Measurements from ENCODE around the gene ERFL.

The ERFL gene

DNA sequence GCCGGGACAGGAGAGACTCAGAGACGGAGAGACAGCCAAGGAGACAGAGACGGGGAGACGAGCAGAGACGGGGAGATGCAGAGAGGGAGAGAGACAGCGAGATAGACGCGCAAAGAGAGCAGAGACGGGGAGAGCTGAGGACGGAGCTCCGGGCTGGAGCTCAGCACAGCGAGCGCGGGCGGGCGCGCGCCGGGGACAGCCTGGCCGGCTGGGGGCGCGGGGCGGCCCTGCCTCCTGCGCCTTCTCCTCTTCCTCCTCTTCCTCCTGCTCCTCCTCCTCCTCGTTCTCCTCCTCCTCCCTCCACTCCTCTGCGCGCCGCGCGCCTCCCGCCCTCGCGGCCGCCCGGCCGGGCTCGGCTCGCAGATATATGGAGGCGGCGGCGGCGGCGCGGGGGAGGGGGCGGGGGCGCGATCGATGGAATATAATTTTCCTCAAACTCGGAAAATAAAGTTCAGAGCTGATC is at the start of gene ERFL:
Gene ERFL (minus strand): TSS at position 229 of the 463 bp plus-strand sequence. CDS start 15,530 bp downstream, outside the sequence.
- no peak for DNase-seq

DNA sequence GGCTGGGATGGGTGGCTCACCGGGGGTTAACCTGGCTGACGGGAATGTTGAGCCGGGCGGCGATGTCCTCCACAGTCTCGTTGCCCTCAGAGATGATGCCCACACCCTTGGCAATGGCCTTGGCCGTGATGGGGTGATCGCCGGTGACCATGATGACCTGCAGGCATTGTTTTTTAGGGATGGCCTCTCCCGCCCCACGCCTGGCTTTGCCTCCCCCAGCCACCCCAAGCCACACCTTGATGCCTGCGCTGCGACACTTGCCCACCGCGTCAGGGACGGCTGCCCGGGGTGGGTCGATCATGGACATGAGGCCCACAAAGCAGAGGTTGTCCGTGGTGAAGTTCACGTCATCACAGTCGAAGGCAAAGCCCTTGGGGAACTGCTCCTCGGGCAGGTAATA is 49.7 kb upstream of the ERFL start:
- no peak for DNase-seq

DNA sequence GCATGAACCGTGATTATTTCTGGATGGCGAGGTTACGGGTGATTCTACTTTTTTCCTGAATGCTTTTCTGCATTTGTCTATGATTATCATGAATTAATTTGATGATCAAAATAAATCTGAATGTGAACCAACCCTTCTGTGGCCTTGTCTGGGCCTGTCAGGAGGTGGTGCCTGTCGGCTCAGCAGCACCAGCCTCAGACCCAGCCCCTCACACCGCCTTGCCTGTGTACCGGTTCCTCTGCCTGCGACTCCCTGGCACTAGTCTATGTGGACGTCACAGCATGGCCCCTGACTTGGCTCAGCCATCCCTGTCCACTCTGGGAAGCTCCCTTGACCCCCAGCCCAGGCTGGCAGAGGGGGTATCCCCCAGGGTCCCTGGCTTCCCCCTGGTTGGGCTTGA is 46.4 kb upstream of the ERFL start:
- DNase-seq = no peak

DNA sequence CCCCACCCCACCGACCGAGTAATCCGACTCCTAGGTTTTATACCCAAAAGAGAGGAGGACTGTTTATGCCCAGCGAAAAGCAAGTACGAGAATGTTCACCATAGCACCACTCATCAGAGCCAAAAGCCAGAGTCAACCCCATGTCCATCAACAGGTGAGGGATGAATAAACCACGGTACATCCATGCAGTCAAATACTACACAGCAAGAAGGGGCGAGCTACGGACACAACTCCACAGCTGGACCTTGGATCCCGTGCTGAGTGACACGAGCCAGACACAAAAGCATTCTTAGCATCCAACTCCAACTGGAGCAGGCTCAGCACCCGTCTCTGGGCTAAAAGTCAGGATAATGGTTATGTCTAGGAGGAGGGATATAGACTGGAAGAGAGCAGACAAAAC is 43.1 kb upstream of the ERFL start:
- DNase-seq = no peak

DNA sequence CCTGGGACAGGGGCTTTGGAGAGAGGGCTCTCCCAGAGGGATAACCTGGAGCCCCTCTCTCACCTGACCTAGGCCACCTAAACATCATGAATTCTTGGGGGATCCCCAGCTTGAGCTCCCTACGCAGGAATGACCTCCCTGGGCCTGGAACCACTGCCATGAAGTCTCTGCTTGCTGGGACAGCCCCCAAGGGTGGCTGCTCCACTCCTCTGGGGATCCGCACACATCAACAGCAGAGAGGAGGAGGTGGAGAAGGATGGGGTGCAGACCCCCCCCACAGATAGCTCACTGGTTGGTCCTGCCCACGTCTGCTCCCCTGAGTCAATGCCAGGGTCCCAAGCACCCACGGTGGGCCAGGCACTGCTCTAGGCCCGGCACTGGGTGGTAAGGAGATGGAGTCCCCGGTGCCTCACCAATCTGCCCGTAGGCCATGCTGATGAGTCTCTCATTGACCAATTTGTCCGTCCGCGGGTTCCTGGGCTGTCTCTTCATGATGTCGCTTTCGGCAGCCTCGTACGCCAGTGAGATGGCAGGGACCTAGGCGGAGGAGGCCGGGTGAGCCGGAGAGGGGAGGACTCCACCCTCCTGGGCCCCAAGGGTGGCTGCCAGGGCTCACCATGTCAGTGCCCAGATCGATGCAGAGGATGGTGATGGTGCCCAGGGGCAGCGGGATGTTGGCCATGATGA is 41.7 kb upstream of the ERFL start:
- no peak for DNase-seq

DNA sequence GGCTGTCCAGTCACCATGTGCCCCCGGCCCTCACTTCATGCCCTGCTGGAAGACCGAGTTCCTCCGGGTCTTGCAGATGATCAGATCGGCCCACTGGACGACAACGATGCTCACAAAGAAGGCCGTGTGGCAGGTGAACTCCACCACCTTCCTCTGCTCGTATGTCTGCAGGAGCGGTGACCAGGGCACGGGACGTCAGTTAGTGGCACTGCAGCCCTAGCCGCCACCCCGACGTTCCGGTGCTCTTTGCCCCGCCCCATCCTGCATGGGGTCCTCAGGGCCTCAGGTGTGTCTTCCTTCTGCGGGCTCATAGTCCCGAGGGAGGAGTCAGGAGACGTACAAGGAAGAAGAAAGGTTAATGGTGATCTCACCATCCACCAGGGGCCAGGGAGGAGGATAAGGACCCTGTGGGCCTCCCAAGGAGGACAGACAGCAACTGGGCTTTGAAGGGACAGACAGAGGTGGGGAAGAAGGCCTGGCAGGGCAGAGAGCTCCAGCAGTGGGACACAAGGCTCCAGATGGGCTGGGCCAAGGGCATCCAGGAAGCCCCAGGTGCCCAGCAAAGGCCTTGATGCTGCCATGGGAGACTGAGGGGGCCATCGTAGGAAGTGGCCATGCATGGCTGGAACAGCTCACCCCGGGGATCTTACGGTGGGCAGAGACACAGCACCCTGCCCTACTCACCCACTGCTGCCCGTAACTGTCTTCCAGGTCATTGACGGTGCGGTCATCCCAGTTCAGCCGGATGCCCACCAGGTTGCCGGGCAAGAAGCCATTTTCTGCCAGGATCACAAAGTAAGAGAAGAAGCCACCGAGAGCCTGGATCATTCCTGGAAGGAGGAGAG is 40.7 kb upstream of the ERFL start:
- DNase-seq = no peak

DNA sequence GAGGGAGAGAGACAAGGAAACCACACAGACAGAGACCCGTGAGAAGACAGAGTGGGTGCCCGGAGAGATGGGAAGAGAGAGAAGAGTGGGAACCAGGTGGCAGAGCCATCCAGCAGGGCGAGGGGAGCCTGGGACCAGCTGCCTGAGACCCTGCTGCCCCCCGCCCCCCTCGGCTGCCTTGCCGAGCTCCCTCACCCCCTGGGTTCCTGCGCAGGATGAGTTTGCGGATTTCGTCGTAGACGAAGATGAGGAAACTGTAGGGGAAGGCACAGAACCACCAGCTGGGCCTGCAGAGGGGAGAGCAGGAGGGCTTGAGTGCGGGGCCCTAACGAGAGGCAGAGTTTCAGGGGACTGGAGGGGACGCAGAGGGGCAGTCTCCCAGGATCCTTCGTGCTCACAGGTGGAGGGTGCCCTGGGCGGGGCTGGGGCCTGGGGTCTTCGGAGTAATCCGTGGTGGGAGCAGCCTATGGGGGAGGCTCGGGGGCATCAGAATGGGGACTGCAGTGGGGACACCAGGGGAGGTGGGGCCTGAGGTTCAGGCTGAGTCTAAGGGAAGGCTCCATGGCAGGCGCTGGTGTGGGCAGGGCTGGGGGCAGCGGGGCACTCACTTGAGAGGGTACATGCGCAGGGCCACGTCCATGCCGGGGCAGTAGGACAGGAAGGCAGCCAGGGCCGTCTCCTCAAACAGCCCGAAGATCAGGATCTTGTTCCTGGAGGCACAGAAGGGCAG is 39.0 kb upstream of the ERFL start:
- DNase-seq = no peak

DNA sequence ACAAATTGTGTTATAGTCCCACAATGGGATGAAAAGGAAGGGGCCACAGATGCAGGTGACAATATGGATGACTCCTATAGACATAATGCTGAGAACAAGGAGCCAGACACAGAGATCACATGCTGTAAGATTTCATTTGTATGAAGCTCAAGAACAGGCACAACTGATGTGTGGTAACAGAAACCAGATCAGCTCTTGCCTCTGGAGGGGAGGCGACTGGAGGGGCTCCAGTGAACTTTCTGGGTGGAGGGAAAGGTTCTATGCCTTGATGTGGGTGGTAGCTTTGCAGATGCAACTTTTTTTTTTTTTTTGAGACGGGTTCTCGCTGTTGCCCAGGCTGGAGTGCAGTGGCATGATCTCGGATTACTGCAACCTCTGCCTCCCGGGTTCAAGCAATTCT is 36.9 kb upstream of the ERFL start:
- no peak for DNase-seq

DNA sequence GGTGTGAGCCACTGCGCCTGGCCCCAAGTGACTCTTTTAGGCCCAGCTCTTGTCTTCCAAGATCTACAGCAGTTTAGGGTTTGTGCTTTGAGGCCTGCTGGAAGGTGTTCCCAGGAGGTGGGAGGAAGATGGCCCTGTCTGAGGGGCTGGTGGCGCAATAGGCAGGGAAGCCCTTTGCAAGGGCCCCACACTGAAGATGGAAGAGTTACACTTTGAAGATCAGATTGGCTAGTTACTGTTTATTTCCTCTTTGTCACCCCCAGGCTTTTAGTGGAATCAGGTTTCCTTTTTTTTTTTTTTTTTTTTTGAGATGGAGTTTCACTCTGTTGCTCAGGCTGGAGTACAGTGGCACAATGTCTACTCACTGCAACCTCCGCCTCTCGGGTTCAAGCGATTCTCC is 32.7 kb upstream of the ERFL start:
- no peak for DNase-seq

DNA sequence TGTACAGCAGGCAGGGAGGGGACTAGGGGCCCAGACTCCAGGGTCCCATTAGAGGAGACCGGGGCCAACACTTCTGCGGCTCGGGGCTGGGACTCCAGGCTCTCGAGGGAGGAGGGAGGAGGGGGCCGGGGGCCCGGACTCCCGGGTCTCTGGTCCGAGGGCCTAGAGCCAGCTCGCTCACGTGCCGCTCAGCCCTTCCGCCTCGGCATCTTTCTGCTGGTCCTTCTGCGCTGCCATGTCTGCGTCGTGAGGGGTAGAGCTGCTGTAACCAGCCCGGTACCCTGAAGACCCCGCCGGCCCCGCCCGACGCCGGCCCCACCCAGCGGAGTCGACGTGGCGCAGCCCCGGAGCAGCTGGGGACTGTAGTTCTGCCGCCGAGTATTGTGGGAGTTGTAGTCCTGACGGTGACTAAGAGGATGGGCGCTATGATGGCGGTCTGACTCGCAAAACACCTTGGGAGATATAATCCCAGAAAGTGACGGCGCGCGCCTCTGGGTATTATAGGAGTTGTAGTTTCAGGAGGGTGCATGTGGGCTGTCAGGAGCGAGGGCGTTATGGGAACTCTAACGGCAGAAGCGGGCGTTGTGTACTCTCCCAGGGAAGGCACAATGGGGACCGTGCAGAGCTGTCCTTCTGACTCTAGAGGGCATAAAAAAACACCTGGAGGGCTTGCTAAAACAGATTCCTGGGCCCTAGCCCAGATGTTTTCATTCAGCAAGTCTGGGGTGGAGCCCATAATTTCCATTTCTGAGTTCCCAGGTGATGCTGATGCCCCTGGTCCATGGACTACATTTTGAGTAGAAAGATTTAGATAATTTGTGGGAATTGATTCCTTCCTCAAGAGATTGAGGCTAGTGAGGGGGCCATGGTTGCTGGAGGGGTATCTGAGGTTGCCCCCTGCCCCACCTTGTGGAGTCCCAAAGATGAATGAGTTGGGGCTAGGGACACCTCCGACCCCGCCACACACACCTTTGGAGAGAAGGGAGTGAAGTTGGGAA is 31.1 kb upstream of the ERFL start, which contains the start of gene RABAC1:
Gene RABAC1 (minus strand): TSS at position 266 of the 998 bp plus-strand sequence. CDS start 29 bp downstream, at position 237.
- peak; percentile 72 for DNase-seq

DNA sequence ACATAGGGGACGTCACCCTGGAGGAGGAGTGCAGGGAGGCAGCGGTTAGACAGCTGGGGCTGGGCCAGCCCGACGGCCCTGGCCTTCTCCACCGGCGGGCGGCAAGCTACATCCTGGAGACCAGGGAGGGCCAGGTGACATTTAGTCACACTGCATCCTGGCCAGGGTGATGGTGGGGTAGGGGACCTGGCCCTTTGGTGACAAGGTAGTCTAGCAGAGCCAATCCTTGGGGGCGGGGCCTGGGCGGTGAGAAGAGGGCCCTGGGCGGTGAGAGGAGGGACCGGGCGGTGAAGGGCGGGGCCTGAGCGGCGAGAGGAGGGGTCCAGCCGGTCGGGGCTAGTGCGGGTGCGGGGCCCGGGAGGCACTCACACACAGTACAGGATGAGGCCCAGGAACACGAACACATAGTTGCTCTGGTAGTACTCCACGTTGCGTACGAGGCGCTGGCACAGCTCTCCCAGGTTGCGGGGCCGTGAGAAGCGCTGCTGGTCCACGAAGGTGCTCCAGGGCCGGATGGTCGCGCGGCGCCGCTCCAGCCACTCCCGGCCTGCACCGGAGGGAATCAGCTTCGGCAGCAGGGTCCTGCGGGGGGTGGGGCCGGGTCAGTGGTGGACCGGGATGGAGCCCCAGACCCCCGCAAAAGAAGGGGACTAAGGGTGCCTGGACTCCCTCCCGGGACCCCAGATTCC is 30.3 kb upstream of the ERFL start:
- DNase-seq = peak; percentile 37

DNA sequence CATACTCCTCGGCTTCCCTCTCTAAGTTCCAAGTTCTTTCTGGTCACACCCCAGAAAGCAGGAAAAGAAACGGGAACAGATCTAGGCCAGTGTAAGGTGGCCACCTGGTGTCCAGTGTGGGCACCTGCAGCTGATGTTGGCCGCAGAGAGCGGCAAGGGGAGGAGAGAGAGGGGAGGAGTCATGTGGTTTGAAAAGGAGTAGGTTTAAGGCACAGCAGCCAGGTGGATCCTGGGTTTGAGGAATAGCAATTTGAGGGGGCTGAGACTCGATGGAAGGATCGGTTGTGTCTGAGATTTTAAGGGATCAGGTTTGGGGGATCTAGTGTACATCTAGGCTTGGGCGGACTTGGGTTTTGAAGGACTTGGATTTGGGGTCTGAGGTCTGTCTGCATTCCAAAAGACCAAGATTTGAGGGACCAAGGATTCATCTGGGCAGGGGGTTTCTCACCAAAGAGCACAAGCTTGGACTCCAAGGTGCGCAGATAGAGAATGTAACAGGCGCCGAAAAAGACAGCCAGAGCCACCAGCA is 29.7 kb upstream of the ERFL start:
- DNase-seq = peak; percentile 16

DNA sequence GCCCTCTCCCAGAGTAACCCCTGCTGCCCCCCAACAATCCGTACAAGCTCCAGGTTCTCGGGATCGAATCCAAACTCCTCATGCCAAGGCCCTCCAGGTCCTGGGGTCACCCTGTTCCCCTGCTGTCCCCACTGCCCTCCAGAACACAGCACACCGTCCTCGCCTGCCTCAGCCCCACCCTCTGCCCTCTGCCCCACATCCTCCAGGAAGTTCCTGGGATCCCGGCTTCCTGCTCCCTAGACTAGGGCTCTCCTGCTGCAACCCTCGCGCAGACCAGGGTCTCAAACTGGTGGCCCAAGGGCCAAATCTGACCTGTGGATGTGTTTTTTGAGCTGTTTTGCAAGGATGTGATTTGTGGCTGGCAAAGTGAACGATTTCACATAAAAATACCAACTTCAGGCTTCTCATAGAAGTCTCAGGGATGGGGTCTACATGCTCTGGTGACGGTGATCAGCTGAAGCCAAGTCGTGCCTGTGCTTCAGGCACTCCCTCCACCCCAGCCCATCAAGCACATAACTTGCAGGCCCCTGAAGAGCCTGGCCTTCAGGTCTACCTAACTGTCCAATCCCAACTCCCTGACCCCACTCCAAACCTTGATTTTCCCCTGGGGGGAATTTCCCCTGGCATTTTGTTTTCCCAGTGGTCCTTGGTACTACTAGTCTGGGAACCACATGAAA is 29.1 kb upstream of the ERFL start:
- no peak for DNase-seq

DNA sequence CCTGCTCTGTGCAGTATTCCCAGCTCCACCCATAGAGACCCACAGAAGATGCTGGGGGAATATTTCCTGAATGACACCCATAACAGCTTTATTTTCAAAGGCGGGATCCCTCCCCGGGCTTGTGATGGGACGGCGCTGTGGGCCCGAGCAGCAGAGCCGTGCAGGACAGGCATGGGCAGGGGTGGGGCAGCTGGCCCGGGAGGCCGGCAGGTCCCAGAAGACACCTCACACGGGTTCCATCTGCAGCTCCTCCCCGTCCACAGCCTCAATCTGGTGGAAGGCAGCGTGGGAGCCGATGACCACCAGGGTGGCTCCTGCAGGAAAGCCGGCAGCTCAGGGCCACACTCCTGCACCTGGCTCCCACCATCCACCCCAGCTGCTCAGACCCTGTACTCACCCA is 28.4 kb upstream of the ERFL start:
- no peak for DNase-seq

DNA sequence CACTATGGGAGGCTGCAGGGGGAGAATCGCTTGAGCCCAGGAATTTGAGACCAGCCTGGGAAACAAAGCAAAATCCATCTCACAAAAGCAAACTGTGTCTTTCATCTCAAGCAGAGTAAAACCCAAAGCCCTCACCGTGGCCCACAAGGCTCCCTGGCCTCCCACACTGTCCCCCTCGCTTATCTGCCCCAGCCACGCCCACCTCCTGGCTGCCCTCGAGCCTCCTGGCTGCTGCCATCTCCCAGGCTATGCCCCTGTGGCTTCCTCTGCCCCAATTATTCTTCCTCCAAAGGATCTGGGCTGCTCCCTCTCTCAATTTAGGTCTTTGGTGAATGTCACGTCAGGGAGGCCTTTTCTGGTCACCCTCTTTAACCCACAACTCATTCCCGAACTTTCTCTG is 27.3 kb upstream of the ERFL start:
- DNase-seq = no peak

DNA sequence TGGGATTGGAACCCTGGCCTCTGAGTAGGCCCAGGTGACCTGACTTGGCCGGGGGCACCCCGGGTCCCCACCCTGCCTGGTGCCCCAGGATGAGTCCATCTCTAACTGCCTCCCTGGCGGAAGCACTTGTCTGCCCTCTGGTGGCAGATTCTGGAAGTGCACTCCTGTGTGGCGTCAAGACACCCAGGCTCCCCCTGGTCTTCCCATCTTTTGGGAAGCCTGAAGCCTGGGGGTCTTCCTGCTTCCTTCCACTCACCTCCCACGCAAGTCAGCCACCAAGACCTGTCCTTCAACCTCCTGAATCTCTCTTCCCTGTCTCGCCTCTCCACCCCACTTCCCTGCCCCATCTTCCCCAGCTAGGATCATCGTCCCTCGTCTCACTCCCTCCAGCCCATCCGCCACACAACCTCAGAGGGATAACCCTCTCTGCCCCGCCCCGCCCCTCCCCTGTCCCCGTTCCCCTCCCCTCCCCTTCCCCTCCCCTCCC is 23.5 kb upstream of the ERFL start:
- DNase-seq = peak; percentile 50

DNA sequence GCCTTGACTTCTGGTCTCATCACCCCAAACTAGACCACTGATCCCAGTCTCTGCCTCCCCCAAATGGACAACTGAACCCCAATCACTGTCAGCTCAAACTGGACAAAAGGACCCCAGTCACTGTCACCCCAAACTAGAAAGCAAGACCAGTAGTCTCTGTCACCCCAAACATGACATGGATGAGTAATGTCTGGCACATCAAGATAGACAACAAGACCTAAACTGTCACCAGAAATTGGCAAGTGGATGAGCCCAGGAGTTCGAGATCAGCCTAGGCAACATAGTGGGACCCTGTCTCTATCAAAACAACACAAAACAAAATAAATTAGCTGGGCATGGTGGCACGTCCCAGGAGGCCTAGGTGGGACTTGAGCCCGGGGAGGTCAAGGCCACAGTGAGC is 18.8 kb upstream of the ERFL start:
- no peak for DNase-seq

DNA sequence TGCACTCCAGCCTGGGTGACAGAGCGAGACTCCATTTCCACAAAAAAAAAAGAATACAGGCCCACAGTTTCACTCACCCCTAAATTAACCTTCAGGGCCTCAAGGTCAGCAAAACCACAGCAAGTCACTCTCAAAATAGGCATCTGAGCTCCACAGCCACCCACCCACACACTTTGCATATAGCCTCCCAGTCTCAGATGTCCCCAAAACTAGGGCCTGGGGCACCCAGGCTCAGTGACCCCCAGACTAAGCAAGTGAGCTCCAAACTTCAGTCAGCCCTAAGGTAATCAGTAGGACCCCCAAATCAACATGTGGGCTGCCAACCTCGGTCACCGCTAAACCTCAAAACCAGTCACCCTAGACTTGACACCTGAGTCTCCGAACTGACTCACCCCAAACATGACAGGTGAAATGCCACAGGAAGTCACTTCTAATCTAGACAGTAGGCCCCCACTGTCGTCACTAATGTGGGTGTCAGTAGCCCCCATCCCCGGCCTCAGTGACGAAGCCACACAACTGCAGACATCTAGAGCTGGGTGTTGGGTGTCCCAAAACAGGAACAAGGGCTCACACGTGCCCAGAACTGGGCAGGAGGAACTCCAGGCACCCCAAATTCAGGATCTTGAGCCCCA is 17.0 kb upstream of the ERFL start:
- DNase-seq = no peak

DNA sequence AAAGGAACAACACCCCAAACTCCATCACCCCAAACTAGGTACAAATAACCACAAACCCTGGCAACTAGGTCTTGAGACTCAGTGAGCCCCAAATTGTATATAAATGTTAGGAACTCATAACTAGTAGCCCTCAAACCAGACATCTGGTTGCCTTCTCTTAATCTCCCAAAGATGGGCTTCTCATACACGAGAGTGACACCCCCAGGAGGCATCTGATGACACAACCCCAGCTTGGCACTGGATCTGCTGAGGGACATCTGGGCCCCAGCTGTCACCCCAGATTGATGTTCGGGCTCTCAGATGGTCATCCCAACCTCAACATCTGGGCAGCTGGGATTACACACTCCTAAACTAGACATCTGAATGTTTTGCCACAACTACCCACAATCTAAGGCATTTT is 16.1 kb upstream of the ERFL start:
- DNase-seq = no peak

All from T1000 (cell line).